Ishikawa (cell line): Measurements from ENCODE around the gene GATA1.

Experiments used
- CEBPB ChIP-seq: IDR thresholded peaks from 2 replicates; pipeline ENCODE4 v1.6.1; 2012
- CREB1 ChIP-seq: IDR thresholded peaks from 2 replicates; pipeline ENCODE4 v1.6.1; 2012; ENCODE audit warnings: low read depth
- EP300 ChIP-seq: IDR thresholded peaks from 2 replicates; pipeline ENCODE4 v1.6.1; 2012; ENCODE audit warnings: borderline replicate concordance
- FOXM1 ChIP-seq: IDR thresholded peaks from 2 replicates; pipeline ENCODE4 v1.6.1; 2012; ENCODE audit warnings: low read depth, borderline replicate concordance
- RAD21 ChIP-seq: IDR thresholded peaks from 2 replicates; pipeline ENCODE4 v1.6.1; 2012; ENCODE audit warnings: low read depth
- TAF1 ChIP-seq: IDR thresholded peaks from 2 replicates; pipeline ENCODE4 v1.6.1; 2012; ENCODE audit warnings: low read depth, mild to moderate bottlenecking
- TCF12 ChIP-seq: IDR thresholded peaks from 2 replicates; pipeline ENCODE4 v1.6.1; 2012; ENCODE audit warnings: low read depth
- TEAD4 ChIP-seq: IDR thresholded peaks from 2 replicates; pipeline ENCODE4 v1.6.1; 2012
- YY1 ChIP-seq: IDR thresholded peaks from 2 replicates; pipeline ENCODE4 v1.6.1; 2012; ENCODE audit warnings: low read depth
- ZBTB7A ChIP-seq: IDR thresholded peaks from 2 replicates; pipeline ENCODE4 v1.6.1; 2012; ENCODE audit warnings: low read depth
- TF ChIP-seq, protein P1 (sequence below): IDR thresholded peaks from 2 replicates; pipeline ENCODE4 v1.6.1; 2012
- TF ChIP-seq, protein P2 (sequence below): IDR thresholded peaks from 2 replicates; pipeline ENCODE4 v1.6.1; 2012
- TF ChIP-seq, protein P3 (sequence below): IDR thresholded peaks from 2 replicates; pipeline ENCODE4 v1.6.1; 2012; ENCODE audit warnings: low read depth, mild to moderate bottlenecking

DNA sequence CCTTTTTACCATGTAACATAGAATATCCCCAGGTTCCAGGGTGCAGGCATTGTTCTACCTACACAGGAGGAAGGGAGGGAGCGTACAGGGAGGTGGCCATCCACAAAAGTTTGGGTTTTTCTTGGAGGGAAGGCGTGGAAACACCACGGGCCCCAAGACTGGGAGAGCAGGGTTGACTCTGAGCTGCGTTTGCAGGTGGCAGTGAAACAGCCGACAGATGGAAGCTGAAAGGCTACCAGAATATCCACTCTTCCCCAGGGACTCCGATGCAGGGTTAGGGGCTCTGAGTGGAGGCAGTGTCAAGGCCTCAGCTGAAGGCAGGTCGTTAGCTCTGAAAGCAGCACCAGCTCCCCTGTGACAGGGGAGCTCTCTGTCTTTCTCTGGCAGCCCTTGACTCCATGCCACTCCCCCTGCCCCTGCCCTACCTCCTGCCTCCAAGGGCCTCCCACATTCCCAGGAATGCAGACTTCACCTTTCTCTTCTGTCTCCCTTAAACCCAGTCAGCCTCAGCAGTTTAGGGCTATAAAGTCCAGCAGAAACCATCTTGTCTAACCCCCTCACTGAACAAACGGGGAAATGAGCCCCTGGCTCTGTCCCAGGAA is 38.9 kb upstream of the GATA1 start:
- TF ChIP-seq, protein P1, sequence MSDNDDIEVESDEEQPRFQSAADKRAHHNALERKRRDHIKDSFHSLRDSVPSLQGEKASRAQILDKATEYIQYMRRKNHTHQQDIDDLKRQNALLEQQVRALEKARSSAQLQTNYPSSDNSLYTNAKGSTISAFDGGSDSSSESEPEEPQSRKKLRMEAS = no peak
- TF ChIP-seq TEAD4 = no peak
- no peak for TF ChIP-seq TCF12
- TF ChIP-seq RAD21 = no peak
- TF ChIP-seq YY1 = no peak
- no peak for TF ChIP-seq EP300
- TF ChIP-seq, protein P2, sequence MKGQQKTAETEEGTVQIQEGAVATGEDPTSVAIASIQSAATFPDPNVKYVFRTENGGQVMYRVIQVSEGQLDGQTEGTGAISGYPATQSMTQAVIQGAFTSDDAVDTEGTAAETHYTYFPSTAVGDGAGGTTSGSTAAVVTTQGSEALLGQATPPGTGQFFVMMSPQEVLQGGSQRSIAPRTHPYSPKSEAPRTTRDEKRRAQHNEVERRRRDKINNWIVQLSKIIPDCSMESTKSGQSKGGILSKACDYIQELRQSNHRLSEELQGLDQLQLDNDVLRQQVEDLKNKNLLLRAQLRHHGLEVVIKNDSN = no peak
- TF ChIP-seq FOXM1 = no peak
- TF ChIP-seq, protein P3, sequence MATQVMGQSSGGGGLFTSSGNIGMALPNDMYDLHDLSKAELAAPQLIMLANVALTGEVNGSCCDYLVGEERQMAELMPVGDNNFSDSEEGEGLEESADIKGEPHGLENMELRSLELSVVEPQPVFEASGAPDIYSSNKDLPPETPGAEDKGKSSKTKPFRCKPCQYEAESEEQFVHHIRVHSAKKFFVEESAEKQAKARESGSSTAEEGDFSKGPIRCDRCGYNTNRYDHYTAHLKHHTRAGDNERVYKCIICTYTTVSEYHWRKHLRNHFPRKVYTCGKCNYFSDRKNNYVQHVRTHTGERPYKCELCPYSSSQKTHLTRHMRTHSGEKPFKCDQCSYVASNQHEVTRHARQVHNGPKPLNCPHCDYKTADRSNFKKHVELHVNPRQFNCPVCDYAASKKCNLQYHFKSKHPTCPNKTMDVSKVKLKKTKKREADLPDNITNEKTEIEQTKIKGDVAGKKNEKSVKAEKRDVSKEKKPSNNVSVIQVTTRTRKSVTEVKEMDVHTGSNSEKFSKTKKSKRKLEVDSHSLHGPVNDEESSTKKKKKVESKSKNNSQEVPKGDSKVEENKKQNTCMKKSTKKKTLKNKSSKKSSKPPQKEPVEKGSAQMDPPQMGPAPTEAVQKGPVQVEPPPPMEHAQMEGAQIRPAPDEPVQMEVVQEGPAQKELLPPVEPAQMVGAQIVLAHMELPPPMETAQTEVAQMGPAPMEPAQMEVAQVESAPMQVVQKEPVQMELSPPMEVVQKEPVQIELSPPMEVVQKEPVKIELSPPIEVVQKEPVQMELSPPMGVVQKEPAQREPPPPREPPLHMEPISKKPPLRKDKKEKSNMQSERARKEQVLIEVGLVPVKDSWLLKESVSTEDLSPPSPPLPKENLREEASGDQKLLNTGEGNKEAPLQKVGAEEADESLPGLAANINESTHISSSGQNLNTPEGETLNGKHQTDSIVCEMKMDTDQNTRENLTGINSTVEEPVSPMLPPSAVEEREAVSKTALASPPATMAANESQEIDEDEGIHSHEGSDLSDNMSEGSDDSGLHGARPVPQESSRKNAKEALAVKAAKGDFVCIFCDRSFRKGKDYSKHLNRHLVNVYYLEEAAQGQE = no peak
- TF ChIP-seq ZBTB7A = no peak
- TF ChIP-seq CEBPB = no peak
- TF ChIP-seq TAF1 = no peak
- no peak for TF ChIP-seq CREB1
